Measurements from ENCODE around the gene PDE9A.

Gene PDE9A

DNA sequence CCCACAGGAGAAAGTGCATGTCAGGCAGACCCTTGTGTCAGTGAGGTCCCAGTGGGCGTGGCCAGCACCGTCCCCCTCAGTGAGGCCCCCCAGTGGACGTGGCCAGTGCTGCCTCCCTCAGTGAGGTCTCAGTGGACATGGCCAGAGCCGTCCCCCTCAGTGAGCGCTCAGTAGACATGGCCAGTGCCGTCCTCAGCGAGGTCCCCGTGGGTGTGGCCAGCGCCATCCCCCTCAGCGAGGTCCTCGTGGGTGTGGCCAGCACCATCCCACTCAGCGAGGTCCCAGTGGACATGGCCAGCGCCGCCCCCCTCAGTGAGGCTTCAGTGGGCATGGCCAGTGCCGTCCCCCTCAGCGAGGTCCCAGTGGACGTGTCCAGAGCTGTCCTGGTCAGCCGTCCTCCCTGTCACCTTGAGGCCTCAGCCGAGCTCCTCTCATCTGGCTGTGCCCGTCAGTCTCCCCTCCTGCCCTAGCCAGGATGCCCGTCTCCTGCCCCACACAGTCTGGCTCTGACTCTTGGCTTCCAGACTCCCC lies 35.5 kb downstream of the PDE9A start:
- H3K9ac ChIP-seq (ENCODE audit: low read depth in 1 of 2, low read length in 2 of 2): no peak overlapping the region
- no peak overlapping the region for H3K27ac ChIP-seq (ENCODE audit: low read depth, low read length)

DNA sequence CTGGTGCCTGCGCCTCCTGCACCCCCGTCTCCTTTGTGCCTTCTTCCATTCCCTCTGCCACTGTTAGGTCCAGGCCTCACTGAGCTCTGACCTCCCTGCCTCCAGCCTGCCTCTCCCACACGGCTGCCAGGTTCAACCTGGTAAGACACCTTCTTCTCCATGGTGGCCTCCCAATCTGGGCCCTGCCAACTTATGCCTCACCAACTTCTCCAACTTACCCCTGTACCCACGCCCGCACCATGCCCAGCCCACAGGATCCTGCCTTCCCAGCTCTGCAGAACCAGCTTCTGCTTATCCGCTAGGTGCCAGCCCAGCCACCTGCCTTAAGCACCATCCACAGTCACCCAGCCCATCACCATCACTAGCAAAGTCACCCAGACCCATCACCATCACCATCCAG lies 37.2 kb downstream of the PDE9A start:
- Histone ChIP-seq H3K27me3 (ENCODE audit: control insufficient read depth in 1 of 2, insufficient read depth in 2 of 2, low read length in 2 of 2) (no peaks in the 10 kb centered on the region), H3K27ac (ENCODE audit: low read depth, low read length) (no peak overlapping the region), H3K9me3 (ENCODE audit: control insufficient read depth in 1 of 2, low read length in 2 of 2) (no peaks in the 10 kb centered on the region), H3K4me1 (ENCODE audit: control insufficient read depth in 1 of 2, insufficient read depth in 2 of 2, low read length in 2 of 2) (no peaks in the 10 kb centered on the region), H3K9ac (ENCODE audit: low read depth in 1 of 2, low read length in 2 of 2) (no peak overlapping the region), H3K36me3 (ENCODE audit: control insufficient read depth in 1 of 2, insufficient read depth in 2 of 2, low read length in 2 of 2) (no peaks in the 10 kb centered on the region), H3K4me3 (ENCODE audit: low read depth in 1 of 2, low read length in 2 of 2) (no peak overlapping the region)

More for the DNA sequence above, 35.5 kb downstream of the PDE9A start:
- no peaks in the 10 kb centered on the region for H3K4me1 ChIP-seq (ENCODE audit: control insufficient read depth in 1 of 2, insufficient read depth in 2 of 2, low read length in 2 of 2)
- no peaks in the 10 kb centered on the region for H3K36me3 ChIP-seq (ENCODE audit: control insufficient read depth in 1 of 2, insufficient read depth in 2 of 2, low read length in 2 of 2)
- H3K4me3 ChIP-seq (ENCODE audit: low read depth in 1 of 2, low read length in 2 of 2): no peak overlapping the region
- no peaks in the 10 kb centered on the region for H3K9me3 ChIP-seq (ENCODE audit: control insufficient read depth in 1 of 2, low read length in 2 of 2)
- H3K27me3 ChIP-seq (ENCODE audit: control insufficient read depth in 1 of 2, insufficient read depth in 2 of 2, low read length in 2 of 2): no peaks in the 10 kb centered on the region

DNA sequence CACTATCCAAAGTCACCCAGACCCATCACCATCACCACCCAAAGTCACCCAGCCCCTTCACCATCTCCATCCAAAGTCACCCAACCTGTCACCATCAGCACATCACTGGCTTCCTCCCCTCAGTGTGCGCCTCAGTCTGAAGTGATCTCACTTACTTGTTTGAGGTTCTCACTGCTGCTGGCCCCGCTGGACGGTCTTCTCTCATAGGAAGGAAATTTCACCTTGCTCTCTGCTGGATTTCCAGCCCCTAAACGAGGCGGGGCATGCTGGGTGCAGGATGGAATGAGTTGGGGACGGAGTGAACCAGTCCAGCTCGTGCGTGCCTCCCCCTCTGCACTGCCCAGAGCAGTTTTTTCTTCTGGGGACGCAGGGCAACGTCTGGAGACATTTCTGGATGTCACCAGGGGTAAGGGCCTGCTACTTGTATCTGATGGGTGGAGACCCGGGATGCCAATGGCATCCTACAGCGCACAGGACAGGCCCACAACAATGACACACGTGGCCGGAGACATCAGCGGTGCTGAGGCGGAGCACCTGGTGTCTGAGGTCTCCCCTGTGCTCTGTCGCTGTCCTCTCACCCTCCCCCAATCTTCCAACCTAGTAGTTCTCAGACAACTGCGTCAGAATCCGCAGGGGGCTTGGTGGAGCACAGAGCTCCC lies 38.6 kb downstream of the PDE9A start:
- Histone ChIP-seq H3K27me3 (ENCODE audit: control insufficient read depth in 1 of 2, insufficient read depth in 2 of 2, low read length in 2 of 2) (no peaks in the 10 kb centered on the region), H3K36me3 (ENCODE audit: control insufficient read depth in 1 of 2, insufficient read depth in 2 of 2, low read length in 2 of 2) (no peaks in the 10 kb centered on the region), H3K27ac (ENCODE audit: low read depth, low read length) (no peak overlapping the region), H3K9ac (ENCODE audit: low read depth in 1 of 2, low read length in 2 of 2) (no peak overlapping the region), H3K9me3 (ENCODE audit: control insufficient read depth in 1 of 2, low read length in 2 of 2) (no peaks in the 10 kb centered on the region), H3K4me3 (ENCODE audit: low read depth in 1 of 2, low read length in 2 of 2) (no peak overlapping the region), H3K4me1 (ENCODE audit: control insufficient read depth in 1 of 2, insufficient read depth in 2 of 2, low read length in 2 of 2) (no peaks in the 10 kb centered on the region)

DNA sequence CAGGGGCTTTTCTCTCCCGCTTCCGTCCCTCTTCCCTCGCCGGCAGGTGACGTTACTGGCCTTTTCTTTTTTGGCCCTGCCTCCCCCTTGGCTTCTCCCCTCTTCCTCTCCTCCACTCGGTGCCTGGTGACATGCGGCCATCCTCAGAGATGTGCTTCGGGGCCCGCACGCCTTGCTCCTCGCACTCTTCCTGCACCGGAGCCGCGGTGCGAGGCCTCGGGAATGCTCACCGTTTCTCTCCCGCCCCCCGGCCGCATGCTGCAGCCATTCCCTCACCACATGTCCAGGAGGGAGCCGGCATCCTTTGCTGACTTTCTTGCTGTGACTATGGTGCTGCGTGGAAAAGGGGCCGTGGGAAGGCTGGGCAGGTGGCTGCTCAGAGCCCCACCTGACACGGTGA lies 39.3 kb downstream of the PDE9A start:
- H3K9me3 ChIP-seq (ENCODE audit: control insufficient read depth in 1 of 2, low read length in 2 of 2): no peaks in the 10 kb centered on the region
- no peak overlapping the region for H3K27ac ChIP-seq (ENCODE audit: low read depth, low read length)
- H3K4me3 ChIP-seq (ENCODE audit: low read depth in 1 of 2, low read length in 2 of 2): no peak overlapping the region
- no peak overlapping the region for H3K9ac ChIP-seq (ENCODE audit: low read depth in 1 of 2, low read length in 2 of 2)
- no peaks in the 10 kb centered on the region for H3K36me3 ChIP-seq (ENCODE audit: control insufficient read depth in 1 of 2, insufficient read depth in 2 of 2, low read length in 2 of 2)
- H3K27me3 ChIP-seq (ENCODE audit: control insufficient read depth in 1 of 2, insufficient read depth in 2 of 2, low read length in 2 of 2): no peaks in the 10 kb centered on the region
- H3K4me1 ChIP-seq (ENCODE audit: control insufficient read depth in 1 of 2, insufficient read depth in 2 of 2, low read length in 2 of 2): no peaks in the 10 kb centered on the region

DNA sequence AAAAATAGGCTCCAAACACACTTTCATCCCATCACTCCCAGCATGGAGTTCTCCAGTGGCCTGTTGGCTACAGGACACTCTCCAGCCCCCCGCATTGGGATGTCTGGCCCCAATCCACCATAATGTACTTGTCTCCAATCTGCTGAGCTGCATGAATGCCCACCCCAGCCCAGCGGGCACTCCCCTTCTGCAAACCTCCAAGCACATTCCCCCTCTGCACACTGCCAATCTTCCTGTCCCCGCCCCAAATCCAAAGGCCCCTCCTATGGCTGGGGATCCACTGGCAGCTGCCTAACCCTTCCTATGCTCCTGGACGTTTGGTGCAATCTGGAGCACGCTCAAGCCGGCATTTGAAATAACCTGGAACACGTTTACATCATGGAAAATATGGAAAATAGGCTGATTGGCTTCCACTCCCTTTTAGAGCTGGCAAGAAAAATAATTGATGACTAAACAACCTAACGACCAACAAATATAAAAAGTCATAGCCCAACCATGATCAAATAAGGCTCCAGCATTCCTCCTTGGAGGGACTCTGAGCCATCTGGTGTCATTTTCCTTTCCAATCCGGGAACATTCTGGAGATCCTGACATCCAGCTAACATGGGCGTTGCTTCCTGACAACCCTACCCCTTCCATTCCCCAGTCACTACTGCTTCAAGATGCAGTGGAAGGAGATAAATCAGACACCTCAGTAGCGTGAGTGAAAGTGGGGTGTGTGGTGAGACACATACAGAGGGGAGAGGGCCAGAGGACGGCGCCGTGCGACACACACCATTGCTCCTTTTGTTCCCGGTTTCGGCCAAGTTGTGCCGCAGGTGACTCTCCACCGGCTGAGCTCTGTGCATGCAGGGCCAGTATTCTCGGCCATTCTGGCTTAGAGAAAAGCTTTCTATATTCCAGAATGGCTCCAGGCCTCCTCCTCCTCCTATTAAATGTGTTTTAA lies 41.6 kb downstream of the PDE9A start:
- H3K9ac ChIP-seq (ENCODE audit: low read depth in 1 of 2, low read length in 2 of 2): no peak overlapping the region
- no peak overlapping the region for H3K4me3 ChIP-seq (ENCODE audit: low read depth in 1 of 2, low read length in 2 of 2)
- no peaks in the 10 kb centered on the region for H3K9me3 ChIP-seq (ENCODE audit: control insufficient read depth in 1 of 2, low read length in 2 of 2)
- no peaks in the 10 kb centered on the region for H3K27me3 ChIP-seq (ENCODE audit: control insufficient read depth in 1 of 2, insufficient read depth in 2 of 2, low read length in 2 of 2)
- H3K27ac ChIP-seq (ENCODE audit: low read depth, low read length): no peak overlapping the region
- no peaks in the 10 kb centered on the region for H3K4me1 ChIP-seq (ENCODE audit: control insufficient read depth in 1 of 2, insufficient read depth in 2 of 2, low read length in 2 of 2)
- H3K36me3 ChIP-seq (ENCODE audit: control insufficient read depth in 1 of 2, insufficient read depth in 2 of 2, low read length in 2 of 2): no peaks in the 10 kb centered on the region

DNA sequence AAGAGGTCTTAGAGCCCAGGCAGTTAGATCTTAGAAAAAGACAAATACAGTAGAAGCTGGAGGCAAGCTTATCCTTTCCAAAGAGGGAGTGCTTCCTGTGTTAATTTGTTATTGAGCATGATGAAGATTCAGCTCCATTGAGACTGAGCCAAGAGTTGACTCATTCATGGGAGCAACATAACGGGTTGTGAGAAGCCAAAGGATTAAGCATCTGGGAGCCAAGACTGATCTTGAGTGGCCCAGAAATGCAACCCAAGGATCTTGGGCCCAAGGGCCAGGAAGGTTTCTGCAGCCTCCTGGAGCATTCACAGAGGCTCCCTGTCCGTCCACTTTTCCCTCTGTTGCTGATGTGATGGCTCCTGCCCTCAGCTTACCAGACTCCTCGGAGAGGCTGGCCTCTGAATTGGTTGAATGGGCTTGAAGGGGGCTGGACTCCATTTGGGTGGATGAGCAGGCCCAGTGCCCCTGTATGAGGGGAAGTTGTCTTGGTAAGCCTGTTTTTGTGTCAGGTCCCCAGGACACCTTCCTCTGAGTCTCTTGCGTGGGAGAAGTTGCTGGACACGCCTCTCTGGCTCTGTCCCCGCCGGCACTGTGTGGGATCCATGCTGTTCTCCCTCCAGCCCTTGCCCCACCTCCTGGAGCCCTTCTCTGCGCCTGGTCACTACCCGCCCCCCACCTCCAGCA lies 42.4 kb downstream of the PDE9A start:
- Histone ChIP-seq H3K36me3 (ENCODE audit: control insufficient read depth in 1 of 2, insufficient read depth in 2 of 2, low read length in 2 of 2) (no peaks in the 10 kb centered on the region), H3K27ac (ENCODE audit: low read depth, low read length) (no peak overlapping the region), H3K4me1 (ENCODE audit: control insufficient read depth in 1 of 2, insufficient read depth in 2 of 2, low read length in 2 of 2) (no peaks in the 10 kb centered on the region), H3K27me3 (ENCODE audit: control insufficient read depth in 1 of 2, insufficient read depth in 2 of 2, low read length in 2 of 2) (no peaks in the 10 kb centered on the region), H3K4me3 (ENCODE audit: low read depth in 1 of 2, low read length in 2 of 2) (no peak overlapping the region), H3K9ac (ENCODE audit: low read depth in 1 of 2, low read length in 2 of 2) (no peak overlapping the region), H3K9me3 (ENCODE audit: control insufficient read depth in 1 of 2, low read length in 2 of 2) (no peaks in the 10 kb centered on the region)

DNA sequence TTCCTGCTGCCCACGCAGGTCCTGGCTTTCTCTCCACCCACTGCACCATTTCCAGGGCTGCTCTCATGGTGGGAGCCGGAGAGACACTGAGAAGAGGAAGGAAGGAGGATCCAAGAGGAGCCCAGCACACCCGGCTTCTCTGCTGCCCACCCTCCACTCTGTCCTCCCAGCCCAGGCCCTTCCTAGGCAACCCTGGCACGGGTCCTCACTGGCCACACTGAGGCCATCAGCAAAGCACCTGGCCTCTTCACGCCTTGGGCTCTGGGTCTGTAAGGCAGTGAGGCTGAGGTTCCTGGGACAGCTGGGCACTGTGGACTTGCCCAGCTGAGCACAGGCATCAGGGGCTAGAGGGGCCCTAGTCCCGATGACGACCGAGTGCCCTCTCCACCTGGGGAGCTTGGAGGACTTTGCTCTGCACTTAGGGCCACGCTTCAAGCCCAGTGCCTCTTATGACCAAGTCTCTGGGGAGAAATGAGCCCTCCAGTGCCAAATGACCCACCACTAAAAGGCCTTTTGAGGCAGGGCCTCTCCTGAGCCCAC lies 43.1 kb downstream of the PDE9A start:
- H3K4me3 ChIP-seq (ENCODE audit: low read depth in 1 of 2, low read length in 2 of 2): no peak overlapping the region
- no peaks in the 10 kb centered on the region for H3K27me3 ChIP-seq (ENCODE audit: control insufficient read depth in 1 of 2, insufficient read depth in 2 of 2, low read length in 2 of 2)
- H3K27ac ChIP-seq (ENCODE audit: low read depth, low read length): no peak overlapping the region
- H3K4me1 ChIP-seq (ENCODE audit: control insufficient read depth in 1 of 2, insufficient read depth in 2 of 2, low read length in 2 of 2): no peaks in the 10 kb centered on the region
- H3K36me3 ChIP-seq (ENCODE audit: control insufficient read depth in 1 of 2, insufficient read depth in 2 of 2, low read length in 2 of 2): no peaks in the 10 kb centered on the region
- no peak overlapping the region for H3K9ac ChIP-seq (ENCODE audit: low read depth in 1 of 2, low read length in 2 of 2)
- H3K9me3 ChIP-seq (ENCODE audit: control insufficient read depth in 1 of 2, low read length in 2 of 2): no peaks in the 10 kb centered on the region

DNA sequence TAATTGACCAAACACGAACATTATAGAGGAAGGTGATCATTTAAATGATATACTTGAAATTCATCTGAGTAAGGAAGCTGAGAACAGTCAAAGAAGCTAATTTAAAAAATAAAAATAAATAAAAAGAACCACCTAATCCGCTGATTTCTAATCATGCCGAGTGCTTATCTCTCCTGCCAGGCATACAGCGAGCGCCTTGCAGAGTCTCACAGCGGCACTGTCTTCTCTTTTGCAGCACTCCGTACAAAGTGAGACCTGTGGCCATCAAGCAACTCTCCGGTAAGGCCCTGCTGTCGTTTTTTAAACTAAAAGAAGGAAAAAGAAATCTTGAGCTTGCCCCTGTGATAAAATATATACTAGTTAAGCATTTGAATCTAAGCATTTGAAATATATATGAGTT lies 45.3 kb downstream of the PDE9A start:
- Histone ChIP-seq H3K9ac (ENCODE audit: low read depth in 1 of 2, low read length in 2 of 2) (no peak overlapping the region), H3K36me3 (ENCODE audit: control insufficient read depth in 1 of 2, insufficient read depth in 2 of 2, low read length in 2 of 2) (no peaks in the 10 kb centered on the region), H3K9me3 (ENCODE audit: control insufficient read depth in 1 of 2, low read length in 2 of 2) (peaks cover 0 to 3% of the 10 kb centered on the region in 2 donors), H3K4me3 (ENCODE audit: low read depth in 1 of 2, low read length in 2 of 2) (no peak overlapping the region), H3K27ac (ENCODE audit: low read depth, low read length) (no peak overlapping the region), H3K4me1 (ENCODE audit: control insufficient read depth in 1 of 2, insufficient read depth in 2 of 2, low read length in 2 of 2) (no peaks in the 10 kb centered on the region), H3K27me3 (ENCODE audit: control insufficient read depth in 1 of 2, insufficient read depth in 2 of 2, low read length in 2 of 2) (no peaks in the 10 kb centered on the region)

DNA sequence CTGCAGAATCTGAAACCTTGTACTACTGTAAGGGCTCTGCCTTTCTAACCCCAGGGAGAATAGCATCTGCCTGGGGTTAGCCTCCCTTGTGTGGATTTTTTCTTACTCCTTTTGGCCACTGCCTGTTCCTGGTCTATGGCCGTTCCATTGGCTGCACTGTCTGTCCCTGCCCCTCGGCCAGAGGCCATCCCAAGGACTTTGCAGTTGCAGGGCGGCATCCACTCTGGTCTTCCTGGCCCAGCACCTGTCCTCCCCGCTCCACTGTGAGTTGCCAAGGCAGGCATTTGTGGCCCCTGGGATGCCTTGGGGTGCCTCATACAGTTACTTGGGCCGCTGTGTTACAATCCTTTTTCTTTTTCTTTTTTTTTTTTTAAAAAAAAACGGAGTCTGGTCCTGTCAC lies 45.8 kb downstream of the PDE9A start:
- peaks cover 0 to 3% of the 10 kb centered on the region in 2 donors for H3K9me3 ChIP-seq (ENCODE audit: control insufficient read depth in 1 of 2, low read length in 2 of 2)
- no peaks in the 10 kb centered on the region for H3K36me3 ChIP-seq (ENCODE audit: control insufficient read depth in 1 of 2, insufficient read depth in 2 of 2, low read length in 2 of 2)
- no peaks in the 10 kb centered on the region for H3K27me3 ChIP-seq (ENCODE audit: control insufficient read depth in 1 of 2, insufficient read depth in 2 of 2, low read length in 2 of 2)
- H3K9ac ChIP-seq (ENCODE audit: low read depth in 1 of 2, low read length in 2 of 2): no peak overlapping the region
- no peak overlapping the region for H3K4me3 ChIP-seq (ENCODE audit: low read depth in 1 of 2, low read length in 2 of 2)
- H3K27ac ChIP-seq (ENCODE audit: low read depth, low read length): no peak overlapping the region
- no peaks in the 10 kb centered on the region for H3K4me1 ChIP-seq (ENCODE audit: control insufficient read depth in 1 of 2, insufficient read depth in 2 of 2, low read length in 2 of 2)
